Activated T-cell treated with anti-CD3 and anti-CD28 coated beads, Interleukin-2, amount 50 U/mL, for 48 hours (primary cell): ENCODE measurements around the gene ARVCF.

ENCODE experiments used
- DNase-seq, 2 experiments: peaks; one replicate each; pipeline ENCODE4 v3.0.0-alpha.2; 2020

The ARVCF gene

GRCh38 chr22:19984851-19985811, 31.5 kb downstream of the ARVCF start:
- DNase-seq = no peak

- no peak for DNase-seq
Observed at GRCh38 chr22:19984201-19984753, 32.3 kb downstream of the ARVCF start.

- DNase-seq = no peak
Observed at GRCh38 chr22:19983741-19984140, 32.9 kb downstream of the ARVCF start.

- no peak for DNase-seq
Observed at GRCh38 chr22:19982991-19983578, 33.5 kb downstream of the ARVCF start.

GRCh38 chr22:19981961-19982920, 34.4 kb downstream of the ARVCF start:
- DNase-seq = no peak

GRCh38 chr22:19981171-19981960, 35.3 kb downstream of the ARVCF start:
- DNase-seq = no peak

GRCh38 chr22:19980766-19981165, 35.9 kb downstream of the ARVCF start:
- DNase-seq = no peak

GRCh38 chr22:19979712-19980493, 36.7 kb downstream of the ARVCF start:
- DNase-seq = no peak

- no peak for DNase-seq
Observed at GRCh38 chr22:19978748-19979147, 37.9 kb downstream of the ARVCF start.

- no peak for DNase-seq
Observed at GRCh38 chr22:19977296-19978243, 39.1 kb downstream of the ARVCF start.

- no peak for DNase-seq
Observed at GRCh38 chr22:19976671-19977070, 40.0 kb downstream of the ARVCF start.

GRCh38 chr22:19975707-19976035, 41.0 kb downstream of the ARVCF start:
- DNase-seq = no peak

- DNase-seq = no peak
Observed at GRCh38 chr22:19974935-19975706, 41.5 kb downstream of the ARVCF start.

GRCh38 chr22:19974268-19974861, 42.3 kb downstream of the ARVCF start:
- no peak for DNase-seq

- DNase-seq = no peak
Observed at GRCh38 chr22:19973551-19974267, 42.9 kb downstream of the ARVCF start.

- no peak for DNase-seq
Observed at GRCh38 chr22:19972652-19973550, 43.7 kb downstream of the ARVCF start.

- no peak for DNase-seq
Observed at GRCh38 chr22:19972251-19972650, 44.4 kb downstream of the ARVCF start.
